H9 (cell line): ENCODE measurements around the gene CCNF. TPM values are rescaled to one million over a fixed set of nuclear protein-coding genes. Genes with fewer than 3 reads are reported as not detected.

Experiments
- DNase-seq: peaks from one replicate; pipeline ENCODE4 v3.0.0-alpha.2; 2017
- H2AFZ ChIP-seq: one replicate; pipeline ENCODE4 v1.6.1; 2013; ENCODE audit warnings: mild to moderate bottlenecking, low read length, control low read depth, moderate library complexity
- H2AK5ac ChIP-seq: 2 replicates; pipeline ENCODE4 v1.6.1; 2013; ENCODE audit warnings: low read length, control low read depth, mixed read lengths; ENCODE audit not compliant: insufficient read length
- H2BK120ac ChIP-seq: one replicate; pipeline ENCODE4 v1.6.1; 2013; ENCODE audit warnings: low read depth, mild to moderate bottlenecking, low read length, control low read depth, inconsistent platforms; ENCODE audit not compliant: poor library complexity, severe bottlenecking
- H2BK12ac ChIP-seq: 2 replicates; pipeline ENCODE4 v1.6.1; 2013; ENCODE audit warnings: low read length, control low read depth, mixed read lengths, low read depth; ENCODE audit not compliant: insufficient read length
- H2BK15ac ChIP-seq: 2 replicates; pipeline ENCODE4 v1.6.1; 2013; ENCODE audit warnings: low read depth, low read length, control low read depth
- H2BK20ac ChIP-seq: one replicate; pipeline ENCODE4 v1.6.1; 2013; ENCODE audit warnings: low read depth, mild to moderate bottlenecking, low read length, control low read depth, inconsistent platforms; ENCODE audit not compliant: poor library complexity, severe bottlenecking
- H2BK5ac ChIP-seq: 2 replicates; pipeline ENCODE4 v1.6.1; 2013; ENCODE audit warnings: low read length, control low read depth, mixed read lengths; ENCODE audit not compliant: insufficient read length
- H3K14ac ChIP-seq: 2 replicates; pipeline ENCODE4 v1.6.1; 2013; ENCODE audit warnings: low read length, control low read depth; ENCODE audit not compliant: insufficient read depth
- H3K18ac ChIP-seq: 2 replicates; pipeline ENCODE4 v1.6.1; 2013; ENCODE audit warnings: low read depth, mild to moderate bottlenecking, mixed read lengths, low read length, control low read depth; ENCODE audit not compliant: insufficient read length
- H3K23ac ChIP-seq: 2 replicates; pipeline ENCODE4 v1.6.1; 2013; ENCODE audit warnings: low read length, control low read depth, mixed read lengths, low read depth; ENCODE audit not compliant: insufficient read length
- H3K23me2 ChIP-seq: 2 replicates; pipeline ENCODE4 v1.6.1; 2013; ENCODE audit warnings: low read depth, mild to moderate bottlenecking, mixed read lengths, low read length, control low read depth; ENCODE audit not compliant: insufficient read length, poor library complexity, severe bottlenecking
- H3K27ac ChIP-seq: 2 replicates; pipeline ENCODE4 v1.5.1; 2013; ENCODE audit warnings: low read length, control low read depth, mixed read lengths, low read depth; ENCODE audit not compliant: insufficient read length
- H3K27me3 ChIP-seq: 2 replicates; pipeline ENCODE4 v1.6.1; 2013; ENCODE audit warnings: low read length, control low read depth, inconsistent platforms; ENCODE audit not compliant: insufficient read depth
- H3K4ac ChIP-seq: 2 replicates; pipeline ENCODE4 v1.6.1; 2013; ENCODE audit warnings: low read depth, mild to moderate bottlenecking, control low read depth, inconsistent platforms, low read length, moderate library complexity
- H3K4me1 ChIP-seq: 2 replicates; pipeline ENCODE4 v1.6.1; 2013; ENCODE audit warnings: low read length, control low read depth, inconsistent platforms; ENCODE audit not compliant: insufficient read depth
- H3K4me2 ChIP-seq: 2 replicates; pipeline ENCODE4 v1.6.1; 2013; ENCODE audit warnings: low read length, control low read depth, mixed read lengths; ENCODE audit not compliant: insufficient read length, insufficient read depth
- H3K56ac ChIP-seq: 2 replicates; pipeline ENCODE4 v1.6.1; 2013; ENCODE audit warnings: low read depth, mild to moderate bottlenecking, mixed read lengths, low read length, control low read depth; ENCODE audit not compliant: insufficient read length
- H3K79me1 ChIP-seq: 2 replicates; pipeline ENCODE4 v1.6.1; 2013; ENCODE audit warnings: low read depth, mild to moderate bottlenecking, moderate library complexity, low read length, control low read depth, inconsistent platforms; ENCODE audit not compliant: insufficient read depth, poor library complexity, severe bottlenecking
- H3K79me2 ChIP-seq: 2 replicates; pipeline ENCODE4 v1.6.1; 2013; ENCODE audit warnings: low read length, control low read depth, inconsistent platforms; ENCODE audit not compliant: insufficient read depth
- H3K9ac ChIP-seq: 2 replicates; pipeline ENCODE4 v1.6.1; 2013; ENCODE audit warnings: low read length, control low read depth, mixed read lengths; ENCODE audit not compliant: insufficient read length; ENCODE audit errors: extremely low read depth
- H3K9me3 ChIP-seq: one replicate; pipeline ENCODE4 v1.6.1; 2013; ENCODE audit warnings: low read depth, low read length, inconsistent platforms; ENCODE audit not compliant: control insufficient read depth
- H3T11ph ChIP-seq: one replicate; pipeline ENCODE4 v1.6.1; 2013; ENCODE audit warnings: mild to moderate bottlenecking, low read length, control low read depth, inconsistent platforms
- H4K20me1 ChIP-seq: one replicate; pipeline ENCODE4 v1.6.1; 2013; ENCODE audit not compliant: control insufficient read depth, insufficient read length, insufficient read depth
- H4K5ac ChIP-seq: 2 replicates; pipeline ENCODE4 v1.6.1; 2013; ENCODE audit warnings: low read depth, mild to moderate bottlenecking, mixed read lengths, low read length, control low read depth; ENCODE audit not compliant: insufficient read length
- H4K8ac ChIP-seq: replicated peaks from 2 replicates; pipeline ENCODE4 v1.6.1; 2013; ENCODE audit warnings: low read length, control low read depth, mixed read lengths, low read depth; ENCODE audit not compliant: insufficient read length
- H4K91ac ChIP-seq: 2 replicates; pipeline ENCODE4 v1.6.1; 2013; ENCODE audit warnings: low read depth, mild to moderate bottlenecking, moderate library complexity, mixed read lengths, low read length, control low read depth; ENCODE audit not compliant: insufficient read length
- H3K27ac Mint-ChIP-seq, 3 experiments: 2 replicates in 2 of 3; 3 replicates in 1 of 3; pipeline ENCODE4 v1.8.0; 2020 to 2021; ENCODE audit warnings: mixed read lengths in 3 of 3, mild to moderate bottlenecking in 1 of 3, moderate library complexity in 1 of 3
- H3K27me3 Mint-ChIP-seq: 2 replicates; pipeline ENCODE4 v1.8.0; 2021; ENCODE audit warnings: low read depth, mild to moderate bottlenecking, moderate library complexity, mixed read lengths
- H3K36me3 Mint-ChIP-seq, 3 experiments: 2 replicates in 2 of 3; 3 replicates in 1 of 3; pipeline ENCODE4 v1.8.0; 2020 to 2021; ENCODE audit warnings: low read depth in 3 of 3, mixed read lengths in 3 of 3; ENCODE audit not compliant: insufficient read depth in 1 of 3
- H3K4me1 Mint-ChIP-seq, 2 experiments: 2 replicates each; pipeline ENCODE4 v1.8.0; 2020; ENCODE audit warnings: mixed read lengths in 2 of 2
- H3K4me3 Mint-ChIP-seq, 2 experiments: 2 replicates in 1 of 2; 3 replicates in 1 of 2; pipeline ENCODE4 v1.8.0; 2020 to 2021; ENCODE audit warnings: mild to moderate bottlenecking in 2 of 2, mixed read lengths in 2 of 2, moderate library complexity in 1 of 2
- H3K9me3 Mint-ChIP-seq, 2 experiments: 2 replicates in 1 of 2; 3 replicates in 1 of 2; pipeline ENCODE4 v1.8.0; 2020; ENCODE audit warnings: mild to moderate bottlenecking in 2 of 2, mixed read lengths in 2 of 2, moderate library complexity in 1 of 2
- CTCF ChIP-seq: fragments of 200-600 bp; sonication (generic); conservative IDR thresholded peaks from 3 replicates; pipeline ENCODE4 v1.8.0; 2021; ENCODE audit warnings: antibody characterized with exemption, mild to moderate bottlenecking
- WGBS: extraction: QIAGEN DNeasy Blood & Tissue Kit; methylation state at CpG from one replicate; pipeline ENCODE4 v1.1.7; 2013; ENCODE audit warnings: missing lambda C conversion rate, low lambda C conversion rate, mixed read lengths; ENCODE audit not compliant: insufficient read length; ENCODE audit errors: extremely low coverage; 5-methylcytosine and 5-hydroxymethylcytosine counted together
- total RNA-seq: library from RNA; stranded (reverse); gene quantifications from 2 replicates; pipeline ENCODE4 v1.2.1, GENCODE V29; 2021

The CCNF gene
- total RNA-seq, 1 experiment from 2014 or later = 61.6 TPM

- no peak overlapping the region for H3K9ac ChIP-seq
- no peak overlapping the region for H3K4me2 ChIP-seq
- H4K5ac ChIP-seq = no peak overlapping the region
- H2AFZ ChIP-seq = no peak overlapping the region
- H2BK20ac ChIP-seq = no peak overlapping the region
- no peak overlapping the region for H2BK5ac ChIP-seq
- no peak overlapping the region for H3K18ac ChIP-seq
- no peak overlapping the region for H3K27ac Mint-ChIP-seq
- no peak overlapping the region for H4K8ac ChIP-seq
- no peak overlapping the region for H3K4me3 Mint-ChIP-seq
- WGBS = no CpG with 5 or more reads among the region's 2 CpGs
- H3K23ac ChIP-seq = no peak overlapping the region
- no peaks in the 10 kb centered on the region for H3K79me1 ChIP-seq
- peaks cover 8% of the 10 kb centered on the region for H3K27me3 Mint-ChIP-seq
- no peak overlapping the region for H3K56ac ChIP-seq
- no peaks in the 10 kb centered on the region for H3K27me3 ChIP-seq
- H4K91ac ChIP-seq = no peak overlapping the region
- no peaks in the 10 kb centered on the region for H4K20me1 ChIP-seq
- no peaks in the 10 kb centered on the region for H3K23me2 ChIP-seq
- no peak overlapping the region for H3K27ac ChIP-seq
- no peak overlapping the region for H2BK15ac ChIP-seq
- H3K14ac ChIP-seq = no peak overlapping the region
- peaks cover 6% of the 10 kb centered on the region; the same call in 1 of the 2 replicates for H3K4me1 ChIP-seq
- H2BK12ac ChIP-seq = no peak overlapping the region
- H3K4ac ChIP-seq = no peak overlapping the region
- no peak overlapping the region for H2BK120ac ChIP-seq
- H3K9me3 Mint-ChIP-seq = peaks cover 13 to 16% of the 10 kb centered on the region in 2 experiments
- TF ChIP-seq CTCF = no peak
- no peak overlapping the region for H3T11ph ChIP-seq
- H2AK5ac ChIP-seq = no peak overlapping the region
- H3K36me3 Mint-ChIP-seq = peaks cover 8 to 16% (median 9%) of the 10 kb centered on the region in 3 experiments; a peak in 6 of 7 replicates
- no peaks in the 10 kb centered on the region for H3K9me3 ChIP-seq
- no peak for DNase-seq
- peaks cover 21% of the 10 kb centered on the region in 2 experiments for H3K4me1 Mint-ChIP-seq
- no peaks in the 10 kb centered on the region for H3K79me2 ChIP-seq
Measured at GRCh38 chr16:2384426-2384825, 44.8 kb upstream of the CCNF start.
